ENCODE data around the gene RPA1.

DNA sequence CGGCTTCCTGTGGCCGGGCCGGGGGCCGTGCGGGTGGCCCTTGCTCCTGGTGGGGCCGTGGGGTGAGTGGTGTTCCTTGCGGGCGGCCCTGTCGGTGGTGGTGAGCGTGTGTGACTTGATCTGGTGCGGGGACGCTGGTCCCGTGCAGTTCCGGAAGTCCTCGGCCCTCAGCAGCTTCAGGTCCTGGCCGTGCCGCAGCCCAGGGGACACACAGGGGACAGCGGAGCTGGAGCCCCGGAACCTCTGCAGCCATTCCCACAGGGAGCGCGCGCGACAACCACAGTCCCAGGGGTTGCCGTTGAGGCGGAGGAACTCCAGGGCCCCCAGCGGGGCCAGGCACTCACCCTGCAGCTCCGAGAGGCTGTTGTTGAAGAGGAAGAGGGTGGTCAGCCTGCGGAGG lies 107.0 kb downstream of the RPA1 start:
- TF ChIP-seq IRF4 (IDR thresholded peaks at IDR 0.05; ENCODE audit: low read depth, low read length), result no peak
- no peak for TF ChIP-seq CTCF (IDR thresholded peaks at IDR 0.05 in 2 of 3, conservative IDR thresholded peaks at IDR 0.05 in 1 of 3; ENCODE audit: control insufficient read depth in 2 of 3, extremely low read depth in 1 of 3, insufficient read depth in 1 of 3, low read depth in 3 of 3, low read length in 3 of 3)
